ENCODE data around the gene DKC1.

Gene DKC1

GRCh38 chrX:154737136-154737535 lies 25.5 kb upstream of the DKC1 start:
- H3K27ac ChIP-seq (ENCODE audit: extremely low read depth, low read depth, low read length): no peak overlapping the region
- H3K4me1 ChIP-seq (ENCODE audit: control insufficient read depth, insufficient read depth, low read length): peaks cover 7% of the 10 kb centered on the region; the same call in 1 of the 2 replicates
- H3K36me3 ChIP-seq (ENCODE audit: control insufficient read depth in 2 of 2, insufficient read depth in 1 of 2, low read length in 2 of 2): no peaks in the 10 kb centered on the region
- ChIA-PET CTCF (interaction anchor here (0.5 to 1.0 kb wide), 3 partner anchors 11 to 47 kb away, joined by 3 to 7 read pairs (median 3); no protein-coding TSS in a partner anchor), POLR2A (no interaction called here)
- no peak for TF ChIP-seq ZSCAN18 (tag by site-specific recombination; IDR thresholded peaks at IDR 0.05)
- TF ChIP-seq, protein P1, sequence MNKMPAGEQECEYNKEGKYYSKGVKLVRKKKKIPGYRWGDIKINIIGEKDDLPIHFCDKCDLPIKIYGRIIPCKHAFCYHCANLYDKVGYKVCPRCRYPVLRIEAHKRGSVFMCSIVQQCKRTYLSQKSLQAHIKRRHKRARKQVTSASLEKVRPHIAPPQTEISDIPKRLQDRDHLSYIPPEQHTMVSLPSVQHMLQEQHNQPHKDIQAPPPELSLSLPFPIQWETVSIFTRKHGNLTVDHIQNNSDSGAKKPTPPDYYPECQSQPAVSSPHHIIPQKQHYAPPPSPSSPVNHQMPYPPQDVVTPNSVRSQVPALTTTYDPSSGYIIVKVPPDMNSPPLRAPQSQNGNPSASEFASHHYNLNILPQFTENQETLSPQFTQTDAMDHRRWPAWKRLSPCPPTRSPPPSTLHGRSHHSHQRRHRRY (tag by site-specific recombination; IDR thresholded peaks at IDR 0.05): no peak
- TF ChIP-seq ZBTB1 (tag by site-specific recombination; IDR thresholded peaks at IDR 0.05): no peak
- no peak for TF ChIP-seq ZNF707 (tag by site-specific recombination; IDR thresholded peaks at IDR 0.05)
- TF ChIP-seq KLF8 (tag by site-specific recombination; IDR thresholded peaks at IDR 0.05): no peak
- no peak for TF ChIP-seq EGR2 (tag by site-specific recombination; IDR thresholded peaks at IDR 0.05; ENCODE audit: low read depth)
- TF ChIP-seq ZNF280D (tag by site-specific recombination; IDR thresholded peaks at IDR 0.05): no peak
- TF ChIP-seq ZNF561 (tag by site-specific recombination; IDR thresholded peaks at IDR 0.05; ENCODE audit: borderline replicate concordance): no peak
- no peak for TF ChIP-seq ZNF148 (tag by site-specific recombination; IDR thresholded peaks at IDR 0.05; ENCODE audit: borderline replicate concordance)
- no peak for TF ChIP-seq PBX3 (CRISPR knock-in tag; IDR thresholded peaks at IDR 0.05)
- no peak for TF ChIP-seq MEIS1 (CRISPR knock-in tag; IDR thresholded peaks at IDR 0.05; ENCODE audit: borderline replicate concordance)
- TF ChIP-seq ZNF114 (tag by site-specific recombination; IDR thresholded peaks at IDR 0.05): no peak
- TF ChIP-seq ZNF211 (tag by site-specific recombination; IDR thresholded peaks at IDR 0.05; ENCODE audit: low read depth): no peak
- TF ChIP-seq YY2 (tag by site-specific recombination; IDR thresholded peaks at IDR 0.05): no peak
- H3K9me3 ChIP-seq (ENCODE audit: control insufficient read depth, insufficient read depth, low read depth, low read length): no peaks in the 10 kb centered on the region
- H3K4me3 ChIP-seq (ENCODE audit: low read depth, low read length): no peak overlapping the region

GRCh38 chrX:154738011-154738738 lies 24.5 kb upstream of the DKC1 start:
- CTCF ChIA-PET: interaction anchor here (0.6 to 1.6 kb wide), 3 partner anchors 10 to 904 kb away, joined by 3 to 10 read pairs (median 4); no protein-coding TSS in a partner anchor
- H3K27ac ChIP-seq (ENCODE audit: extremely low read depth, low read depth, low read length): no peak overlapping the region
- H3K9me3 ChIP-seq (ENCODE audit: control insufficient read depth, insufficient read depth, low read depth, low read length): no peaks in the 10 kb centered on the region
- H3K4me1 ChIP-seq (ENCODE audit: control insufficient read depth, insufficient read depth, low read length): no peaks in the 10 kb centered on the region
- no peaks in the 10 kb centered on the region for H3K36me3 ChIP-seq (ENCODE audit: control insufficient read depth in 2 of 2, insufficient read depth in 1 of 2, low read length in 2 of 2)
- H3K4me3 ChIP-seq (ENCODE audit: low read depth, low read length): no peak overlapping the region
- POLR2A ChIA-PET: no interaction called here
- no peak for TF ChIP-seq ZNF174 (tag by site-specific recombination; IDR thresholded peaks at IDR 0.05)
- TF ChIP-seq GLIS2 (tag by site-specific recombination; IDR thresholded peaks at IDR 0.05): no peak
- no peak for TF ChIP-seq ZNF785 (tag by site-specific recombination; IDR thresholded peaks at IDR 0.05)
- no peak for TF ChIP-seq ZNF138 (tag by site-specific recombination; IDR thresholded peaks at IDR 0.05; ENCODE audit: borderline replicate concordance)
- TF ChIP-seq ZNF585B (tag by site-specific recombination; IDR thresholded peaks at IDR 0.05): no peak
- TF ChIP-seq EGR2 (tag by site-specific recombination; IDR thresholded peaks at IDR 0.05; ENCODE audit: low read depth): no peak
- TF ChIP-seq ZNF654 (tag by site-specific recombination; IDR thresholded peaks at IDR 0.05; ENCODE audit: low read depth): no peak
- TF ChIP-seq TCF7L2 (IDR thresholded peaks at IDR 0.05; ENCODE audit: borderline replicate concordance, low read depth, low read length): no peak
- no peak for TF ChIP-seq ZNF366 (tag by site-specific recombination; conservative IDR thresholded peaks at IDR 0.05)
- TF ChIP-seq, protein P2, sequence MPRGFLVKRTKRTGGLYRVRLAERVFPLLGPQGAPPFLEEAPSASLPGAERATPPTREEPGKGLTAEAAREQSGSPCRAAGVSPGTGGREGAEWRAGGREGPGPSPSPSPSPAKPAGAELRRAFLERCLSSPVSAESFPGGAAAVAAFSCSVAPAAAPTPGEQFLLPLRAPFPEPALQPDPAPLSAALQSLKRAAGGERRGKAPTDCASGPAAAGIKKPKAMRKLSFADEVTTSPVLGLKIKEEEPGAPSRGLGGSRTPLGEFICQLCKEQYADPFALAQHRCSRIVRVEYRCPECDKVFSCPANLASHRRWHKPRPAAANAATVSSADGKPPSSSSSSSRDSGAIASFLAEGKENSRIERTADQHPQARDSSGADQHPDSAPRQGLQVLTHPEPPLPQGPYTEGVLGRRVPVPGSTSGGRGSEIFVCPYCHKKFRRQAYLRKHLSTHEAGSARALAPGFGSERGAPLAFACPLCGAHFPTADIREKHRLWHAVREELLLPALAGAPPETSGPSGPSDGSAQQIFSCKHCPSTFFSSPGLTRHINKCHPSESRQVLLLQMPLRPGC (tag by site-specific recombination; IDR thresholded peaks at IDR 0.05): no peak
- no peak for TF ChIP-seq ZSCAN16 (tag by site-specific recombination; IDR thresholded peaks at IDR 0.05)
